Measurements from ENCODE around the gene BMP6. TPM values are rescaled to one million over a fixed set of nuclear protein-coding genes. Genes with fewer than 3 reads are reported as not detected.

The BMP6 gene
- total RNA-seq, 1 experiment from 2014 or later, result 1.6 TPM

DNA sequence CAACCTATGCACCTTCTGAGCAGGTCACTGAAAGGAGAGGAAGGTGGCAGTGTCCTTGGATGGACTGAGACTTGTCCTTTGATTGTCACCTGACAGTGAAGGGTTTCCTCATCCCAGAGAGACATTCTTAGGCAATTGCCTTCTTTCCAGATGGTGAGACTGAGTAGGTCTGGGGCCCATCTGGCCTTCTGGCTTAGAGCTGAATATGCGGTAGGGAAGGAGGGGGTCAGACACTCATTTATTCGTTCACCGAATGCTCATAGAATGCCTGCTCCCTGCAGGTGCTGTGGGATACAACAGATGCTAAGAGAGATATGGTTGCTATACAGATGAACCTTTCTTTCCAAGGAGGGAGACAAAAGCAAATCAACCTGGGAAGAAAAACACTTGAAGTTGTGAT, 76.8 kb downstream of the BMP6 start:
- Histone ChIP-seq H3K9me2 (ENCODE audit: insufficient read depth) (no peaks in the 10 kb centered on the region), H3K36me3 (ENCODE audit: control insufficient read depth in 1 of 2, insufficient read depth in 2 of 2, low read length in 2 of 2) (no peaks in the 10 kb centered on the region), H3K9me3 (ENCODE audit: control insufficient read depth in 1 of 2, insufficient read depth in 1 of 2, low read depth in 1 of 2, low read length in 2 of 2) (no peaks in the 10 kb centered on the region), H3K4me2 (ENCODE audit: low read length) (no peak overlapping the region), H4K20me1 (ENCODE audit: insufficient read depth) (no peaks in the 10 kb centered on the region), H3K4me1 (ENCODE audit: control insufficient read depth in 1 of 2, insufficient read depth in 2 of 2, low read length in 2 of 2) (no peaks in the 10 kb centered on the region), H3K79me2 (ENCODE audit: insufficient read depth, low read length) (no peaks in the 10 kb centered on the region), H3K4me3 (replicated peaks in 1 of 2; ENCODE audit: low read depth in 1 of 2, low read length in 2 of 2) (no peak overlapping the region), H3K27ac (ENCODE audit: low read depth, low read length) (no peak overlapping the region), H3K27me3 (ENCODE audit: insufficient read depth, low read length) (no peaks in the 10 kb centered on the region), H2AFZ (ENCODE audit: low read depth, low read length, poor library complexity, severe bottlenecking) (no peak overlapping the region), H3K9ac (ENCODE audit: low read length) (no peak overlapping the region)
- ATAC-seq, result no peak
- CTCF ChIA-PET, result no interaction called here
- intact Hi-C loops (cut with micrococcal nuclease), result no loop called here
- no TSS peak for BruUV-seq (replicated peaks)
- TF ChIP-seq CBX3 (IDR thresholded peaks at IDR 0.05; ENCODE audit: low read depth) (no peak), JUND (IDR thresholded peaks at IDR 0.05) (no peak), EGR1 (IDR thresholded peaks at IDR 0.05; ENCODE audit: low read depth) (no peak), ELF1 (IDR thresholded peaks at IDR 0.05; ENCODE audit: borderline replicate concordance, low read depth) (no peak), ZFX (IDR thresholded peaks at IDR 0.05) (no peak), RAD21 (IDR thresholded peaks at IDR 0.05; ENCODE audit: low read depth) (no peak), EZH2phosphoT487 (IDR thresholded peaks at IDR 0.05; ENCODE audit: borderline replicate concordance) (no peak), CEBPB (IDR thresholded peaks at IDR 0.05; ENCODE audit: low read depth) (no peak), POLR2A (IDR thresholded peaks at IDR 0.05; ENCODE audit: borderline replicate concordance, extremely low read depth, insufficient read depth, insufficient read length) (no peak), POLR2AphosphoS5 (IDR thresholded peaks at IDR 0.05; ENCODE audit: low read depth, low read length) (no peak)
- TF ChIP-seq, protein P1, sequence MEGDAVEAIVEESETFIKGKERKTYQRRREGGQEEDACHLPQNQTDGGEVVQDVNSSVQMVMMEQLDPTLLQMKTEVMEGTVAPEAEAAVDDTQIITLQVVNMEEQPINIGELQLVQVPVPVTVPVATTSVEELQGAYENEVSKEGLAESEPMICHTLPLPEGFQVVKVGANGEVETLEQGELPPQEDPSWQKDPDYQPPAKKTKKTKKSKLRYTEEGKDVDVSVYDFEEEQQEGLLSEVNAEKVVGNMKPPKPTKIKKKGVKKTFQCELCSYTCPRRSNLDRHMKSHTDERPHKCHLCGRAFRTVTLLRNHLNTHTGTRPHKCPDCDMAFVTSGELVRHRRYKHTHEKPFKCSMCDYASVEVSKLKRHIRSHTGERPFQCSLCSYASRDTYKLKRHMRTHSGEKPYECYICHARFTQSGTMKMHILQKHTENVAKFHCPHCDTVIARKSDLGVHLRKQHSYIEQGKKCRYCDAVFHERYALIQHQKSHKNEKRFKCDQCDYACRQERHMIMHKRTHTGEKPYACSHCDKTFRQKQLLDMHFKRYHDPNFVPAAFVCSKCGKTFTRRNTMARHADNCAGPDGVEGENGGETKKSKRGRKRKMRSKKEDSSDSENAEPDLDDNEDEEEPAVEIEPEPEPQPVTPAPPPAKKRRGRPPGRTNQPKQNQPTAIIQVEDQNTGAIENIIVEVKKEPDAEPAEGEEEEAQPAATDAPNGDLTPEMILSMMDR (IDR thresholded peaks at IDR 0.05 in 2 of 3, conservative IDR thresholded peaks at IDR 0.05 in 1 of 3; ENCODE audit: borderline replicate concordance in 1 of 3, insufficient read depth in 1 of 3, low read depth in 2 of 3, low read length in 2 of 3), result no peak
- TF ChIP-seq, protein P2, sequence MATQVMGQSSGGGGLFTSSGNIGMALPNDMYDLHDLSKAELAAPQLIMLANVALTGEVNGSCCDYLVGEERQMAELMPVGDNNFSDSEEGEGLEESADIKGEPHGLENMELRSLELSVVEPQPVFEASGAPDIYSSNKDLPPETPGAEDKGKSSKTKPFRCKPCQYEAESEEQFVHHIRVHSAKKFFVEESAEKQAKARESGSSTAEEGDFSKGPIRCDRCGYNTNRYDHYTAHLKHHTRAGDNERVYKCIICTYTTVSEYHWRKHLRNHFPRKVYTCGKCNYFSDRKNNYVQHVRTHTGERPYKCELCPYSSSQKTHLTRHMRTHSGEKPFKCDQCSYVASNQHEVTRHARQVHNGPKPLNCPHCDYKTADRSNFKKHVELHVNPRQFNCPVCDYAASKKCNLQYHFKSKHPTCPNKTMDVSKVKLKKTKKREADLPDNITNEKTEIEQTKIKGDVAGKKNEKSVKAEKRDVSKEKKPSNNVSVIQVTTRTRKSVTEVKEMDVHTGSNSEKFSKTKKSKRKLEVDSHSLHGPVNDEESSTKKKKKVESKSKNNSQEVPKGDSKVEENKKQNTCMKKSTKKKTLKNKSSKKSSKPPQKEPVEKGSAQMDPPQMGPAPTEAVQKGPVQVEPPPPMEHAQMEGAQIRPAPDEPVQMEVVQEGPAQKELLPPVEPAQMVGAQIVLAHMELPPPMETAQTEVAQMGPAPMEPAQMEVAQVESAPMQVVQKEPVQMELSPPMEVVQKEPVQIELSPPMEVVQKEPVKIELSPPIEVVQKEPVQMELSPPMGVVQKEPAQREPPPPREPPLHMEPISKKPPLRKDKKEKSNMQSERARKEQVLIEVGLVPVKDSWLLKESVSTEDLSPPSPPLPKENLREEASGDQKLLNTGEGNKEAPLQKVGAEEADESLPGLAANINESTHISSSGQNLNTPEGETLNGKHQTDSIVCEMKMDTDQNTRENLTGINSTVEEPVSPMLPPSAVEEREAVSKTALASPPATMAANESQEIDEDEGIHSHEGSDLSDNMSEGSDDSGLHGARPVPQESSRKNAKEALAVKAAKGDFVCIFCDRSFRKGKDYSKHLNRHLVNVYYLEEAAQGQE (IDR thresholded peaks at IDR 0.05; ENCODE audit: low read depth), result no peak
- TF ChIP-seq, protein P3, sequence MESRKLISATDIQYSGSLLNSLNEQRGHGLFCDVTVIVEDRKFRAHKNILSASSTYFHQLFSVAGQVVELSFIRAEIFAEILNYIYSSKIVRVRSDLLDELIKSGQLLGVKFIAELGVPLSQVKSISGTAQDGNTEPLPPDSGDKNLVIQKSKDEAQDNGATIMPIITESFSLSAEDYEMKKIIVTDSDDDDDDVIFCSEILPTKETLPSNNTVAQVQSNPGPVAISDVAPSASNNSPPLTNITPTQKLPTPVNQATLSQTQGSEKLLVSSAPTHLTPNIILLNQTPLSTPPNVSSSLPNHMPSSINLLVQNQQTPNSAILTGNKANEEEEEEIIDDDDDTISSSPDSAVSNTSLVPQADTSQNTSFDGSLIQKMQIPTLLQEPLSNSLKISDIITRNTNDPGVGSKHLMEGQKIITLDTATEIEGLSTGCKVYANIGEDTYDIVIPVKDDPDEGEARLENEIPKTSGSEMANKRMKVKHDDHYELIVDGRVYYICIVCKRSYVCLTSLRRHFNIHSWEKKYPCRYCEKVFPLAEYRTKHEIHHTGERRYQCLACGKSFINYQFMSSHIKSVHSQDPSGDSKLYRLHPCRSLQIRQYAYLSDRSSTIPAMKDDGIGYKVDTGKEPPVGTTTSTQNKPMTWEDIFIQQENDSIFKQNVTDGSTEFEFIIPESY (IDR thresholded peaks at IDR 0.05; ENCODE audit: extremely low read depth, insufficient replicate concordance, low read length), result no peak
- POLR2A ChIA-PET, result no interaction called here
- RAD21 ChIA-PET (ENCODE audit: low non-redundant PET in 1 of 2, low total read pairs in 2 of 2, uncharacterized antibody in 2 of 2, unreplicated experiment in 2 of 2), result no interaction called here
- DNase-seq (ENCODE audit: low read depth, low spot score), result no peak

All from HCT116 (cell line).